H1 (cell line): ENCODE measurements around the gene CACNG5. TPM values are rescaled to one million over a fixed set of nuclear protein-coding genes. Genes with fewer than 3 reads are reported as not detected.

Experiments used
- CBX5 ChIP-seq: fragments of 300-800, 300-1000 bp; sonication (generic); IDR thresholded peaks from 2 replicates; pipeline ENCODE4 v1.7.1; 2016; ENCODE audit warnings: antibody characterized with exemption, low read length, low read depth
- CBX8 ChIP-seq: fragments of 300-800, 300-1000 bp; sonication (generic); IDR thresholded peaks from 2 replicates; pipeline ENCODE4 v1.7.1; 2016; ENCODE audit warnings: low read depth, low read length, borderline replicate concordance
- CREB1 ChIP-seq: IDR thresholded peaks from 2 replicates; pipeline ENCODE4 v1.6.1; 2012; ENCODE audit warnings: inconsistent platforms
- FOSL1 ChIP-seq: IDR thresholded peaks from 2 replicates; pipeline ENCODE4 v1.6.1; 2011; ENCODE audit warnings: mild to moderate bottlenecking, low read depth, low read length, moderate library complexity; ENCODE audit not compliant: insufficient read depth
- MAFK ChIP-seq: IDR thresholded peaks from 2 replicates; pipeline ENCODE4 v1.6.1; 2012; ENCODE audit warnings: low read depth, mild to moderate bottlenecking, improper control_type of control experiment, low read length
- POU5F1 ChIP-seq: IDR thresholded peaks from 2 replicates; pipeline ENCODE4 v1.6.1; 2011; ENCODE audit warnings: low read depth, mild to moderate bottlenecking, low read length, moderate library complexity
- RAD21 ChIP-seq, 2 experiments: IDR thresholded peaks in 1 of 2; conservative IDR thresholded peaks in 1 of 2; 2 replicates each; pipeline ENCODE4 v1.6.1; 2011; ENCODE audit warnings: low read depth in 2 of 2, low read length in 2 of 2, improper control_type of control experiment in 1 of 2, inconsistent platforms in 1 of 2, mild to moderate bottlenecking in 1 of 2, moderate library complexity in 1 of 2
- SP1 ChIP-seq: IDR thresholded peaks from 2 replicates; pipeline ENCODE4 v1.6.1; 2011; ENCODE audit warnings: low read depth, low read length
- polyA plus RNA-seq, 7 experiments: library from polyadenylated mRNA; depleted of rRNA in 3 of 7; stranded (reverse) in 5 of 7; unstranded in 2 of 7; fragments of >200 nt in 5 of 7; fragments of 200-250 nt in 2 of 7; gene quantifications; 1 replicate in 5 of 7; 2 replicates in 1 of 7; 4 replicates in 1 of 7; pipeline versions ENCODE4 v1.2.1 to v1.2.3, GENCODE V29; 2011 to 2013; ENCODE audit warnings: missing spikeins in 2 of 7, mixed read lengths in 2 of 7
- total RNA-seq: library from RNA; stranded (reverse); fragmentation: NEBNext Ultra II Directional; extraction: Animal tissue kit (Norgen Biotek cat#: 25700); gene quantifications from 2 replicates; pipeline ENCODE4 v1.2.1, GENCODE V29; 2021
- TF ChIP-seq, protein P1 (sequence below): fragments of 300-600 bp; sonication (generic); IDR thresholded peaks from 2 replicates; pipeline ENCODE4 v1.7.1; 2012; ENCODE audit warnings: low read length, moderate library complexity, mild to moderate bottlenecking, inconsistent platforms; ENCODE audit not compliant: insufficient replicate concordance

CACNG5 gene
- total and polyA plus RNA-seq, 2 of the 8 experiments (the other 6 are each of a cell fraction or from before 2014, with no cell fraction given) = 2.2 to 3.1 TPM

DNA sequence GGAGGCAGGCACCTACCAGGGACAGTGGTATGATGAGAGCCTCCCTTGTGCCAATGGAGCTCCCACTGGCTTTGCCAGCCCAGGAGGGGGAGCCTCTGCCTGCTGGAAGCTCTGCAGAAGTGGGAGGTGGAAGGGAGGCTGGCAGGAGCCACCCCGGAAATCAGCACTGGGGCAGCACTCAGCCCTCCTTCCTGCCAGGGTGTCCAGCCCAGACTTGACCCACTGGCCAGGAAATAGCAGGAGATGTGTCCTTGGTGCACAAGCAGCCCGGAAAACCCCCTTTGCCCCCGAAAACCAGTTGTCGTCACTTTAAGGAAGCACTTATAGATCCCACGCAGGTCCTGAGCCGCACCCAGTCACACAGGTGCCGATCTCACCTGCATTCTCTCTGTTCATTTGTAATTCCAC is 80.3 kb downstream of the CACNG5 start (continued):
- TF ChIP-seq, protein P1, sequence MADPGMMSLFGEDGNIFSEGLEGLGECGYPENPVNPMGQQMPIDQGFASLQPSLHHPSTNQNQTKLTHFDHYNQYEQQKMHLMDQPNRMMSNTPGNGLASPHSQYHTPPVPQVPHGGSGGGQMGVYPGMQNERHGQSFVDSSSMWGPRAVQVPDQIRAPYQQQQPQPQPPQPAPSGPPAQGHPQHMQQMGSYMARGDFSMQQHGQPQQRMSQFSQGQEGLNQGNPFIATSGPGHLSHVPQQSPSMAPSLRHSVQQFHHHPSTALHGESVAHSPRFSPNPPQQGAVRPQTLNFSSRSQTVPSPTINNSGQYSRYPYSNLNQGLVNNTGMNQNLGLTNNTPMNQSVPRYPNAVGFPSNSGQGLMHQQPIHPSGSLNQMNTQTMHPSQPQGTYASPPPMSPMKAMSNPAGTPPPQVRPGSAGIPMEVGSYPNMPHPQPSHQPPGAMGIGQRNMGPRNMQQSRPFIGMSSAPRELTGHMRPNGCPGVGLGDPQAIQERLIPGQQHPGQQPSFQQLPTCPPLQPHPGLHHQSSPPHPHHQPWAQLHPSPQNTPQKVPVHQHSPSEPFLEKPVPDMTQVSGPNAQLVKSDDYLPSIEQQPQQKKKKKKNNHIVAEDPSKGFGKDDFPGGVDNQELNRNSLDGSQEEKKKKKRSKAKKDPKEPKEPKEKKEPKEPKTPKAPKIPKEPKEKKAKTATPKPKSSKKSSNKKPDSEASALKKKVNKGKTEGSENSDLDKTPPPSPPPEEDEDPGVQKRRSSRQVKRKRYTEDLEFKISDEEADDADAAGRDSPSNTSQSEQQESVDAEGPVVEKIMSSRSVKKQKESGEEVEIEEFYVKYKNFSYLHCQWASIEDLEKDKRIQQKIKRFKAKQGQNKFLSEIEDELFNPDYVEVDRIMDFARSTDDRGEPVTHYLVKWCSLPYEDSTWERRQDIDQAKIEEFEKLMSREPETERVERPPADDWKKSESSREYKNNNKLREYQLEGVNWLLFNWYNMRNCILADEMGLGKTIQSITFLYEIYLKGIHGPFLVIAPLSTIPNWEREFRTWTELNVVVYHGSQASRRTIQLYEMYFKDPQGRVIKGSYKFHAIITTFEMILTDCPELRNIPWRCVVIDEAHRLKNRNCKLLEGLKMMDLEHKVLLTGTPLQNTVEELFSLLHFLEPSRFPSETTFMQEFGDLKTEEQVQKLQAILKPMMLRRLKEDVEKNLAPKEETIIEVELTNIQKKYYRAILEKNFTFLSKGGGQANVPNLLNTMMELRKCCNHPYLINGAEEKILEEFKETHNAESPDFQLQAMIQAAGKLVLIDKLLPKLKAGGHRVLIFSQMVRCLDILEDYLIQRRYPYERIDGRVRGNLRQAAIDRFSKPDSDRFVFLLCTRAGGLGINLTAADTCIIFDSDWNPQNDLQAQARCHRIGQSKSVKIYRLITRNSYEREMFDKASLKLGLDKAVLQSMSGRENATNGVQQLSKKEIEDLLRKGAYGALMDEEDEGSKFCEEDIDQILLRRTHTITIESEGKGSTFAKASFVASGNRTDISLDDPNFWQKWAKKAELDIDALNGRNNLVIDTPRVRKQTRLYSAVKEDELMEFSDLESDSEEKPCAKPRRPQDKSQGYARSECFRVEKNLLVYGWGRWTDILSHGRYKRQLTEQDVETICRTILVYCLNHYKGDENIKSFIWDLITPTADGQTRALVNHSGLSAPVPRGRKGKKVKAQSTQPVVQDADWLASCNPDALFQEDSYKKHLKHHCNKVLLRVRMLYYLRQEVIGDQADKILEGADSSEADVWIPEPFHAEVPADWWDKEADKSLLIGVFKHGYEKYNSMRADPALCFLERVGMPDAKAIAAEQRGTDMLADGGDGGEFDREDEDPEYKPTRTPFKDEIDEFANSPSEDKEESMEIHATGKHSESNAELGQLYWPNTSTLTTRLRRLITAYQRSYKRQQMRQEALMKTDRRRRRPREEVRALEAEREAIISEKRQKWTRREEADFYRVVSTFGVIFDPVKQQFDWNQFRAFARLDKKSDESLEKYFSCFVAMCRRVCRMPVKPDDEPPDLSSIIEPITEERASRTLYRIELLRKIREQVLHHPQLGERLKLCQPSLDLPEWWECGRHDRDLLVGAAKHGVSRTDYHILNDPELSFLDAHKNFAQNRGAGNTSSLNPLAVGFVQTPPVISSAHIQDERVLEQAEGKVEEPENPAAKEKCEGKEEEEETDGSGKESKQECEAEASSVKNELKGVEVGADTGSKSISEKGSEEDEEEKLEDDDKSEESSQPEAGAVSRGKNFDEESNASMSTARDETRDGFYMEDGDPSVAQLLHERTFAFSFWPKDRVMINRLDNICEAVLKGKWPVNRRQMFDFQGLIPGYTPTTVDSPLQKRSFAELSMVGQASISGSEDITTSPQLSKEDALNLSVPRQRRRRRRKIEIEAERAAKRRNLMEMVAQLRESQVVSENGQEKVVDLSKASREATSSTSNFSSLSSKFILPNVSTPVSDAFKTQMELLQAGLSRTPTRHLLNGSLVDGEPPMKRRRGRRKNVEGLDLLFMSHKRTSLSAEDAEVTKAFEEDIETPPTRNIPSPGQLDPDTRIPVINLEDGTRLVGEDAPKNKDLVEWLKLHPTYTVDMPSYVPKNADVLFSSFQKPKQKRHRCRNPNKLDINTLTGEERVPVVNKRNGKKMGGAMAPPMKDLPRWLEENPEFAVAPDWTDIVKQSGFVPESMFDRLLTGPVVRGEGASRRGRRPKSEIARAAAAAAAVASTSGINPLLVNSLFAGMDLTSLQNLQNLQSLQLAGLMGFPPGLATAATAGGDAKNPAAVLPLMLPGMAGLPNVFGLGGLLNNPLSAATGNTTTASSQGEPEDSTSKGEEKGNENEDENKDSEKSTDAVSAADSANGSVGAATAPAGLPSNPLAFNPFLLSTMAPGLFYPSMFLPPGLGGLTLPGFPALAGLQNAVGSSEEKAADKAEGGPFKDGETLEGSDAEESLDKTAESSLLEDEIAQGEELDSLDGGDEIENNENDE = no peak
- TF ChIP-seq CBX5 = no peak
- no peak for TF ChIP-seq SP1
- peak; percentile 68 to 80 for TF ChIP-seq RAD21 (IDR thresholded peaks at IDR 0.05 in 1 of 2, conservative IDR thresholded peaks at IDR 0.05 in 1 of 2; ENCODE audit: low read depth in 2 of 2, low read length in 2 of 2)
- no peak for TF ChIP-seq CBX8
- TF ChIP-seq FOSL1 = no peak
- no peak for TF ChIP-seq CREB1
- no peak for TF ChIP-seq MAFK
- TF ChIP-seq POU5F1 = no peak
